Measurements from ENCODE around the gene PCNX1.
A peak's percentile ranks its signal among the peaks of the same experiment; 100 is the strongest.
"Not testable (repeated sequence)": the region's sequence is repeated elsewhere in the genome, so short reads cannot be mapped to it uniquely, and the experiment has no call there.

PCNX1 gene

GRCh38 chr14:70916799-70917198, 9.5 kb downstream of the PCNX1 start:
- no peak for DNase-seq (ENCODE audit: low read depth)

DNA sequence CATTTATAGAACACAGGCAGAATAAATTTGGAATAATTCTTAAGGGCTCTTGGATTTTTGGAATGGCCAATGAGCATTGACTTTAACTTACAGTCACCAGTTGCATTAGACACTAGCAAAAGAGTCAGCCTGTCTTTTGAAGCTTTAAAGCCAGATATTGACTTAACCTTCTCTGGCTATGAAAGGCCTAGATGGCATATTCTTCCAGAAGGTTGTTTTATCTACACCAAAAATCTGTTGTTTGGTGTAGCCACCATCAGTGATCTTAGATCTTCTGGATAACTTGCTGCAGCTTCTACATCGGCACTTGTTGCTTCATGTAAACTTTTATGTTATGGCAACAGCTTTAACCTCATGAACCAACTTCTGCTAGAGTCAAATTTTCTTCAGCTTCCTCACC, 10.4 kb downstream of the PCNX1 start:
- no peak for DNase-seq (ENCODE audit: low read depth)

DNA sequence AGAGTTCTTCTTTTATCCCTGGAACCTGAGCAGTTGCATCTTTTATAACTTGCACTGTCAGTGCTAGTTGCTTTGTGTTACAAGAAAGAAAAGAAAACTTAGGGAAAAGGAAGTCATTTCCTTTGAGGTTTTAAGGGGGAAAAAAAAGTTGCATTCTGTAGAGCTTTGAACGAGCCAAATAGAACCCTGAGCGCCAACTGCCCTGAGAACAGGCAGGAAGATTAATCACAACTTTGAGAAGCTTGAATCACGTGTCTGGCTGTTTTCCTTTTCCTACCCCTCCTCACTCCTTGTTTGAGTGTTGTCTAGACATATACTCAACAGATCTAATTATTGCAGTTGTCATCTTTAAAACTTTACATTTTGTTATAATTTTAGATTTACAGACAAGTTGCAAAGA, 12.5 kb downstream of the PCNX1 start:
- no peak for DNase-seq (ENCODE audit: low read depth)

DNA sequence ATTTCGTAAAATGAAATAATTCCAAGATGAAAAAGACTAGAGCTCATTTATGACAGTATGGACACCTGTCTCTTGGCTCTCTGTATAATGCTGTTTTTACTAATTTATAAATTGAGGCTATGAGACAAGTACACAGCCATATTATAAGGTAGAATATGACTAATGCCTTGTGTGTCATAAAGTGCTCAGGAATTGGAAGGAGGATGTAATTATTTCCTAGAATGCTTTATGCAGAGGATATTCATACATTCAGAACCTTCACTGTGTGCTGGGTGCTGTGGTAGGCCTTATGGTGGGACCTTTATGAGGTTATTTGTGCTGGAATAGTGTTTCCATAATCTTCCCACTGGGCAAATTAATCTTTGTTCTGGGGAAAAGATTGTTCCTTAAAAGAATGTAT, 13.3 kb downstream of the PCNX1 start:
- no peak for DNase-seq (ENCODE audit: low read depth)

GRCh38 chr14:70921669-70922068, 14.4 kb downstream of the PCNX1 start:
- no peak for DNase-seq (ENCODE audit: low read depth)

DNA sequence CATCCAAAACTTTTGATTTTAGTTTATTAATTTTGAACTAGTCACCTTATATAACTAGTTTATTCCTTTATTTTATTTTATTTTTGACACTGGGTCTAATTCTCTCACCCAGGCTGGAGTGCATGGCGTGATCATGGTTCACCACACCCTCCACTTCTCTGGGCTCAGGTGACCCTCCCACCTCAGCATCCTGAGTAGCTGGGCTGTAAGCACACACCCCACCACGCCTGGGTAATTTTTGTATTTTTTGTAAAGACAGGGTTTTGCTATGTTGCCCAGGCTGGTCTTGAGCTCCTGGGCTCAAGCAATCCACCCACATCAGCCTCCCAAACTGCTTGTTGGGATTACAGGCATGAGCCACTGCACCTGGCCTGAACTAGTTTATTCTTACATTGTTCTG, 17.3 kb downstream of the PCNX1 start:
- no peak for DNase-seq (ENCODE audit: low read depth)

DNA sequence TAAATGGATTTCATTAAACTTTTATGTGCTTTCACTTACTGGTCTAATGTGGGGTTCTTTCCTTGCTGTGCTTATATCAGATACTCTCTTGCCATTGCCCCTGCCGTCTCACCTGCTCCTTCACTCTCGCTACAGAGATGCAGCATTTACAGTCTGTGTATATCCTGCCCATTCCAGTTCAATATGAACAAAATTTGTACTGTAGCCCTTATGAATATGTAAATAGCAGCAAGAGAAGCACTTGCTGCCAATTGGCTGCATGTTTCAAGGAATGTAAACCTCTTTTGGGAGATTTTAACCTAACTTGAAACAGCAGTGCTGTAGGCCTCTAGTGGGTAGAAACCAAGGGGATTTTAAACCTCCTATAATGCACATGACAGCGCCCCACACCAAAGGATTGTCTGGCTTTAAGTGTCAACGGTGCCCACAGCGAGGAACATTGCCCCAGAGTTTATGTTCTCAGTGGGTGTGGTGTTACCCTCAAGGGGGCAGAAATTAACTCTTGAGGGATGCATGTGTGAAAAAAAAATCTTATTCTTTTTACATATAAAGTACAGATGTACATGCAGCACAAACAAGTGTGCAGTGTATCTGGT, 19.1 kb downstream of the PCNX1 start:
- no peak for DNase-seq (ENCODE audit: low read depth)

- DNase-seq (ENCODE audit: low read depth): no peak
Measured at GRCh38 chr14:70931008-70931407, 23.7 kb downstream of the PCNX1 start.

GRCh38 chr14:70934084-70934483, 26.8 kb downstream of the PCNX1 start:
- no peak for DNase-seq (ENCODE audit: low read depth)

DNA sequence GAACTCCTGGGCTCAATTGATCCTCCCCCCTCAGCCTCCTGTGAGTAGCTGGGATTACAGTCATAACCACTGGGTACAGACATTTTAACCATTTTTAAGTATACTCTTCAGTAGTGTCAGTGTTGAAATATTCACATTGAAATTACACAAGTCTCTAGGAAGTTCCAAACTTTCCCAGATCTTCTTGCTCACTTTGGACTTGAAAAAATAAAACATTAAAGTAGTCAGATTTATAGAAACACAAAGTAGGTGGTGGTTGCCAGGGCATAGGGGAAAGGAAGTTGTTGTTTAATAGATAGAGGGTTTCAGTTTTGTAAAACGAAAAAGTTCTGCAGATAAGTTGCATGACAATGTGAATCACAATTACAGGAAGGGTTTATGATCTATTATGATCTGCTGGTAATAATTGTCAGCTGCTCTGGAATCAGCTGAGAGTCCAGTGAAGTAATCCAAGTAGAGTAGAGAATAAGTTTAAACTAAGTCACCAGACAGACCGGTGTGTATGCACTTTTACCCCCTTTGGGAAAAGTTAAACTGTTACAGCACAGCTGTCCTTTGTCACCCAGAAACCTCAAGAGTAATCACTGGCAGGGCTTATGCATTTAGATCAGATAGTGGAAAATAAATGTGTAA, 27.4 kb downstream of the PCNX1 start:
- no peak for DNase-seq (ENCODE audit: low read depth)

DNA sequence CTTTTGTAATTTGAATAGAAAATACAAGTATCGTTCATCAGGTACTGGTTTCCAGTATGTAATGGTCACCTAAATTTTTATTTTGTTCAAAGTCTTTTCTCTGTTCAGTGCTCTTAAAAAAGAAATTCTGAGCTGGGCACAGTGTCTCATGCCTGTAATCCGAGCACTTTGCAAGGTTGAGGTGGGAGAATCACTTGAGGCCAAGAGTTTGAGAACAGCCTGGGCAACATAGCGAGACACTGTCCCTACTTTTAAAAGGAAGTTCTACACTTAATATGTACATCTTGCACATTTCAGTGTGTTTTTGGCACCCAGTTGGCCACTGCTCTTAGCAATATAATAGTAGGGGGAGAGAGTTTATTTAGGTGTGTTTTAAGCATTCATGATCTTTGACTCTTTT, 27.9 kb downstream of the PCNX1 start:
- no peak for DNase-seq (ENCODE audit: low read depth)

GRCh38 chr14:70939693-70940092, 32.4 kb downstream of the PCNX1 start:
- not testable (repeated sequence) for DNase-seq (ENCODE audit: low read depth)

DNA sequence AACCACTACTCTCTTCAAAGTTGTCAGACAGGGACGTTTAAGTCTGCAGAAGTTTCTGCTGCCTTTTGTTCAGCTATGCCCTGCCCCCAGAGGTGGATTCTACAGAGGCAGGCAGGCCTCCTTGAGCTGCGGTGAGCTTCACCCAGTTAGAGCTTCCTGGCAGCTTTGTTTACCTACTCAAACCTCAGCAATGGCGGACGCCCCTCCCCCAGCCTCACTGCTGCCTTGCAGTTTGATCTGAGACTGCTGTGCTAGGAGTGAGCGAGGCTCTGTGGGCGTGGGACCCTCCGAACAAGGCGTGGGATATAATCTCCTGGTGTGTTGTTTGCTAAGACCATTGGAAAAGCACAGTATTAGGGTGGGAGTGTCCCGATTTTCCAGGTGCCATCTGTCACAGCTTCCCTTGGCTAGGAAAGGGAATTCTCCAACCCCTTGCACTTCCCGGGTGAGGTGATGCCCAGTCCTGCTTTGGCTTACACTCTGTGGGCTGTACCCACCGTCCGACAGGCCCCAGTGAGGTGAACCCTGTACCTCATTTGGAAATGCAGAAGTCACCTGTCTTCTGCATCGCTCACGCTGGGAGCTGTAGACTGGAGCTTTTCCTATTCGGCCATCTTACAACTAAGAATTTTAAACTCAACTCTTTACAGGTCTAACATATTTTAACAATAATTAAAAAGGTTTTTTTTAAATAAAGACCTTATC, 34.5 kb downstream of the PCNX1 start:
- DNase-seq (ENCODE audit: low read depth): peak; percentile 18

DNA sequence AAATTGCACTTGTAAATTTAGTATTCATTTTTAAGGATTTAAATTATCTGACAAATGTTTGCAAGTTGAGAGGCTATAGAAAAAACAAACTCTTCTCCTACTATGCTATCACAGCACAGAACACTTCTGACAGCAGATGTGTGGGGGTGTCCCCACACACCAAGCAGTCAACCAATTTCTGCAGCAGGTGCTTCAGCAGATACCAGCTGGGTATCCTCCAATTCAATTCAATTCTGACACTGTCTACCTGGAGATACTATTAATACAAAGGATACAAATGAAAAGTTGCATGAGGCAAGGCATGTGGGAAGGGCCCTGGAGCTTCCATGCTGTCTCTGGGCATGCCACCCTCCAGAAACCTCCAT, 35.1 kb downstream of the PCNX1 start:
- DNase-seq (ENCODE audit: low read depth): no peak

DNA sequence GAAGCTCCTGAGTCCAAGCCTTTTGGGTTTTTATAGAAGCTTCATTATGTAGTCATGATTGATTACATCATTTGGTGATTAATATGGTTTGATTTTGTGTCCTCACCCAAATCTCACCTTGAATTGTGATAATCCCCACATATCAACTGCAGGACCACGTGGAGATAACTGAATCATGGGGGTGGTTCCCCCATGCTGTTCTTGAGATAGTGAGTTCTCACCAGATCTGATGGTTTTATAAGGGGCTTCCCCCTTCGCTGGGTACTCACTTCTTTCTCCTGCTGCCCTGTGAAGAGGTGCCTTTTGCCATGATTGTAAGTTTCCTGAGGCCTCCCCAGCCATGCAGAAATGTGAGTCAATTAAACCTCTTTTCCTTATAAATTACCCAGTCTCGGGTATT, 35.5 kb downstream of the PCNX1 start:
- not testable (repeated sequence) for DNase-seq (ENCODE audit: low read depth)

GRCh38 chr14:70943838-70944237, 36.6 kb downstream of the PCNX1 start:
- DNase-seq (ENCODE audit: low read depth): no peak

DNA sequence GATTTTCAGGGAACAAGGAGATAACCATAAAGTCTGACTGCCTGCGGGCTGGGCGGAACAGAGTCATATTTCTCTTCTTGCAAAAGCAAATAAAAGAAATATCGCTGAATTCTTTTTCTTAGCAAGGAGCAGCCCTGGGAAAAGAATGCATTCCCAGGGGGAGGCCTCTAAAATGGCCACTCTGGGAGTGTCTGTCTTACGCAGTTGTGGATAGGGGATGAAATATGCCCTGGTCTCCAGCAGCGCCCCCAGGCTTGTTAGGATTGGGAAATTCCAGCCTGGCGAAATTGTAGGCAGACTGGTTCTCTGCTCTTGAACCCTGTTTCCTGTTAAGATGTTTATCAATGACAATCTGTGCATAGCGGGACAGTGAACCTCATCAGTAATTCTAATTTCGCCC, 40.5 kb downstream of the PCNX1 start:
- DNase-seq (ENCODE audit: low read depth): no peak

DNA sequence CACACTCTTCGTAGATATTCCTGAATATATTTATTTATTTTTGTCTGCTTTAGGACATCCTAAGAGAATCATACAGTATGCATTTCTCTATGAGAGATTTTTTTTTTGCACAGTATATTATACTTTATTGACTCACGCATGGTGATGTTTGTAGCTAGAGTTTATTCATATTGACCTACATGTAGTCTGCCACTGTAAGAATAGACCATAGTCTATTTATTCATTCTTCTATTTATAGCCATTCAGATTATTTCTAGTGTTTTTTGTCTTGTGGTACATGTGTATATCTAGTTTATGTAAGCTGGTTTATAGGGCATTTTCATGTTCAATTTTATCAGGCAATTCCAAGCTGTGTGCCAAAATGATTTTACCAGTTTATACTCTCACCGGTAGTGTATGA, 45.2 kb downstream of the PCNX1 start:
- no peak for DNase-seq (ENCODE audit: low read depth)

GRCh38 chr14:70954068-70954467, 46.8 kb downstream of the PCNX1 start:
- DNase-seq (ENCODE audit: low read depth): no peak

DNA sequence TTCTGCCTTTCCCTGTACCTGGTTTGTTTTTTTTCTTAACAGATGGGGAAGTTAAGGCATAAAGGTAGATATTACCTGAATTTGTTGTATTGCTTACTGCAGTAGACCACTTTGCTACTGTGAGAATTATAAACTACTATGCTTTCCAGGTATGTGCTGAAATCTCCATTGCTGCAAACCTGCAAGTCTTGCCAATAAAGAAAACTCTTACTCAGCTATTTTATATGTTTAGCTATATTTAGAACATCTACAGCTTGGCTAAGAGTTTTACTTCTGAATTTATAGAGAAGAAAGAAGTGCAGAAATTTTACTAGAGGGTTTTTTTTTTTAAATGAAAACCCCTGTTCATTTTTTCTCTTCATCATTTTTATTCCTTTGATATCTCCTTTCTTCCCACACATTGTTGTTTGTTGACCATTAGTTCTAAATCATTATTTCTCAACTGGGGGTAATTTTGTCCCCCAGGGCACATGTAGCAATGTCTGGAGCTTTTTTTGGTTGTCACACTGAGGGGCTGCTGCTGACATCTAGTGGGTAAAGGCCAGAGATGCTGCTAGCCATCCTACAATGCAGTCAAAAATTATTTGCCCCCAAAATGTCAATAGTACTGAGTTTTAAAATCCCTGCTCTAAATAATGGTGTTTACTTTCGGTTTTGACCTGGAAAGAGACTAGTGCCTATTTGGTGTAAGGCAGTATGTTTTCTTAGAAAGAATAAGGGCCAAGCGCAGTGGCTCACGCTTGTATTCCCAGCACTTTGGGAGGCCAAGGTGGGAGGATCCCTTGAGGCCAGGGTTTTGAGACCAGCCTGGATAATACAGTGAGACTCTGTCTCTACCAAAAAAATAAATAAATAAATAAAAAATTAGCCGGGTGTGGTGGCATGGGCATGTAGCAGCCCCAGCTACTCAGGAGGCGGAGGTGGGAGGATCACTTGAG, 48.6 kb downstream of the PCNX1 start:
- DNase-seq (ENCODE audit: low read depth): no peak

DNA sequence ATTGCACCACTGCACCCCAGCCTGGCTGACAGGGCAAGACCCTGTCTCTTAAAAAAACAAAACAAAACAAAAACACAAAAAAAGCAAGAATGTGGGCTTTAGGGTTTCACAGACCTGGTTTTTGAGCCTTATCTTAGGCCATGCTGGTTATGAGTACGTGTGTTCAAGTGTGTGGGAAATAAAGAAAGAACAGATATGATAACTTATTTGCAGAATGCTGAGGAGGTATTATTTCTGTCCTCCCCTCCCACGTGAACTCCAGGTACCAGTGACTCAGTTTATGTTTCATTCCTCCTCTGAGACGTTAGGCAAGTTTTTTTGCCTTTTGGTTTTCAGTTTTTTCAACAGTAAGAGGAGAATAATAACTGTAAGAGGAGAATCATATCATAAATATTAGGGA, 49.3 kb downstream of the PCNX1 start:
- no peak for DNase-seq (ENCODE audit: low read depth)

DNA sequence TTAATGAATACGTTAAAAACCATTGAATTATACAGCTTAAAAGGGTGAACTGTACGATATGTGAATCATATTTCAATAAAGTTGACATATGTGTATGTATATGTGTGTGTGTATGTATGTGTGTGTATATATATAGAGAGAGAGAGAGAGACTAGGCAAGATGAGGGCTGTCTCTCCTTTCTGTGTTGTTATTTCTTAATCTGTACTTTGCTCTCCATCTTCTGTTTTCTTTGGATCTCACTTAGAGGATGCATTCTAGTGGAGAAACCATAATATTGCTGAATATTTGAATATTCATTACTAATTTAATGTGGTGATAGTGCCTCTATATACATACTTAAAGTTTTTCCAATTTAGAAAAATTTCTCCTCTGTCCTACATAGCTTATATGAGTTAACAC, 50.5 kb downstream of the PCNX1 start:
- no peak for DNase-seq (ENCODE audit: low read depth)

DNA sequence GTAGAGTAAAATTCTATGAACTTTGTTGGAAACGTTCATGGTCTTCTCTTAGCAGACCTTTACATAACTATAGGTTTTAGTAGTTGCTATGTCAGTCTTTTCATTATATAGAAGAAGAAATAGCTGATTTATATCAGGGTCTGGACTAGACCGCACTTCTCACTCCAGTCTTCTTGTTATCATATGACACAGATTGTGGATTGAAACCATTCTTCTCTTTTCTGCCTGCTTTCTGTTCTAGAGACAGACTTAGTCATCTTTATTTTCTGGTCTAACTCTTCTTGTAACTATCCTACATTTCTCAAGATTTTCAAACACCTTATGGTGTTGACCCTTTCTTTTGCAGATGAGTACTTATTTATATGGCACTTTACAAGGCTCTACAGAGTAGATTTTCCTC, 55.7 kb downstream of the PCNX1 start:
- DNase-seq (ENCODE audit: low read depth): no peak
